Amniotic stem cell (primary cell): ENCODE results near the gene PHF20.
"Not testable (repeated sequence)": the region's sequence is repeated elsewhere in the genome, so short reads cannot be mapped to it uniquely, and the experiment has no call there.

Experiments
- DNase-seq: peaks from one replicate; lab custom pipeline; 2025; lab: John Stamatoyannopoulos, UW

PHF20 gene

GRCh38 chr20:35975576-35976373, 204.0 kb downstream of the PHF20 start:
- no peak for DNase-seq

- no peak for DNase-seq
Measured at GRCh38 chr20:35978041-35978513, 206.3 kb downstream of the PHF20 start.

- no peak for DNase-seq
Measured at GRCh38 chr20:35979544-35979943, 207.7 kb downstream of the PHF20 start.

GRCh38 chr20:35981969-35982368, 210.2 kb downstream of the PHF20 start:
- DNase-seq, result no peak

GRCh38 chr20:35984382-35984781, 212.6 kb downstream of the PHF20 start:
- no peak for DNase-seq

GRCh38 chr20:35985806-35986205, 214.0 kb downstream of the PHF20 start:
- no peak for DNase-seq

GRCh38 chr20:35988910-35989463, 217.2 kb downstream of the PHF20 start:
- no peak for DNase-seq

GRCh38 chr20:35991142-35991771, 219.4 kb downstream of the PHF20 start:
- DNase-seq, result no peak

GRCh38 chr20:35992713-35993335, 221.0 kb downstream of the PHF20 start:
- DNase-seq, result peak; percentile 6

GRCh38 chr20:35994994-35995453, 223.2 kb downstream of the PHF20 start:
- peak; percentile 64 for DNase-seq

- not testable (repeated sequence) for DNase-seq
Measured at GRCh38 chr20:35996492-35996891, 224.7 kb downstream of the PHF20 start.
